ENCODE data around the gene SSNA1. TPM values are rescaled to one million over a fixed set of nuclear protein-coding genes. Genes with fewer than 3 reads are reported as not detected.

Gene SSNA1
- total and polyA plus RNA-seq, 4 donors = 30.5 to 87.1 (median 57.2) TPM

DNA sequence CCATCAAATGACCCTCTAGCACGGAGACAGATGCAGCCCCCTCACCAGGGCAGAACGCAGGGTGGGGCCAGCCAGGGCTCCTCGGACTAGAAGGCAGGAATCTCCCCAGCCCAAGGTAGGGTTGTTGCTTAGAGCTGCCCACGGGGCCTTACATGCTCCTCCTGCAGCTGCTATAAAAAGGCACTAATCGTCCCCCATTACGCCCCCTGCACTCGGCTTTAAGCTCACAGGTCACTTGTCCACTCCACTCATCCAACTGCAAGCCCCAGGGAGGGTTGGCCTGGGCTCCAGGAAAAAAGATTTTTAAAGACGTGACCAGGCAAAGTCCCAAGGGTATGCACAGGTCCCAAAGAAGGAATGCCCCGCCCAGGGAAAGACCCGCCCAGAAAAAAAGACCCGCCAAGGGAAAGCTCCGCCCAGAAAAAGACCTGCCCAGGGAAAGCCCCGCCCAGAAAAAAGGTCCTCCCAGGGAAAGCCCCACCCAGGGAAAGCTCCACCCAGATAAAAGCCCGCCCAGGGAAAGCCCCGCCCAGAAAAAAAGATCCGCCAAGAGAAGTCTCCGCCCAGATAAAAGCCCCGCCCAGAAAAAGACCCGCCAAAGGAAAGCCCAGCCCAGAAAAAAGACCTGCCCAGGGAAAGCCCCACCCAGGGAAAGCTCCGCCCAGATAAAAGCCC, 38.4 kb upstream of the SSNA1 start:
- Histone ChIP-seq H3K4me3 (ENCODE audit: low read length in 2 of 2) (no peak overlapping the region), H3K9me3 (ENCODE audit: control insufficient read depth, low read length) (peaks cover 1% of the 10 kb centered on the region), H3K36me3 (ENCODE audit: control insufficient read depth in 1 of 2, insufficient read depth in 2 of 2, low read length in 1 of 2) (no peaks in the 10 kb centered on the region), H3K4me1 (ENCODE audit: control insufficient read depth in 1 of 2, insufficient read depth in 2 of 2, low read length in 2 of 2) (no peaks in the 10 kb centered on the region), H3K27me3 (ENCODE audit: control insufficient read depth in 1 of 2, insufficient read depth in 2 of 2, low read length in 1 of 2) (no peaks in the 10 kb centered on the region), H3K27ac (ENCODE audit: low read depth in 1 of 2, low read length in 2 of 2) (no peak overlapping the region)
- intact Hi-C loops (cut with DNase I) = no loop called here
- 43 to 58% methylated on average over 20 of the region's 20 CpGs for WGBS, 2 donors
- DNase-seq (no peak), ATAC-seq (ENCODE audit: low FRiP score) (no peak)

DNA sequence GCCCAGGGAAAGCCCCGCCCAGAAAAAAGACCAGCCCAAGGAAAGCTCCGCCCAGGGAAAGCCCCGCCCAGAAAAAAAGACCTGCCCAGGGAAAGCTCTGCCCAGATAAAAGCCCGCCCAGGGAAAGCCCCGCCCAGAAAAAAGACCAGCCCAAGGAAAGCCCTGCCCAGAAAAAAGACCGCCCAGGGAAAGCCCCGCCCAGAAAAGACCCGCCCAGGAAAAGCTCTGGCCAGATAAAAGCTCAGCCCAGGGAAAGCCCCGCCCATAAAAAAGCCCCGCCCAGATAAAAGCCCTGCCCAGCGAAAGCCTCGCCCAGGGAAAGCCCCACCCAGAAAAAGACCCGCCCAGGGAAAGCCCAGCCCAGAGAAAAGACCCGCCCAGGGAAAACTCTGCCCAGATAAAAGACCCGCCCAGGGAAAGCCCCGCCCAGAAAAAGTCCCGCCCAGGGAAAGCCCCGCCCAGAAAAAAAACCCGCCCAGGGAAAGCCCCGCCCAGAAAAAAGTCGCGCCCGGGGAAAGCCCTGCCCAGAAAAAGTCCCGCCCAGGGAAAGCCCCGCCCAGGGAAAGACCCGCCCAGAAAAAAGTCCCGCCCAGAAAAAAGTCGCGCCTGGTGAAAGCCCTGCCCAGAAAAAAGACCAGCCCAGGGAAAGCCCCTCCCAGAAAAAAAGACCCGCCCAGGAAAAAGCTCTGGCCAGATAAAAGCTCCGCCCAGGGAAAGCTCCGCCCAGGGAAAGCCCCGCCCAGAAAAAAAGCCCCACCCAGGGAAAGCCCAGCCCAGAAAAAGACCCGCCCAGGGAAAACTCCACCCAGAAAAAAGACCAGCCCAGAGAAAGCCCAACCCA, 37.6 kb upstream of the SSNA1 start:
- Histone ChIP-seq H3K36me3 (ENCODE audit: control insufficient read depth in 1 of 2, insufficient read depth in 2 of 2, low read length in 1 of 2) (no peaks in the 10 kb centered on the region), H3K4me1 (ENCODE audit: control insufficient read depth in 1 of 2, insufficient read depth in 2 of 2, low read length in 2 of 2) (no peaks in the 10 kb centered on the region), H3K9me3 (ENCODE audit: control insufficient read depth, low read length) (peaks cover 1% of the 10 kb centered on the region), H3K27ac (ENCODE audit: low read depth in 1 of 2, low read length in 2 of 2) (no peak overlapping the region), H3K27me3 (ENCODE audit: control insufficient read depth in 1 of 2, insufficient read depth in 2 of 2, low read length in 1 of 2) (no peaks in the 10 kb centered on the region), H3K4me3 (ENCODE audit: low read length in 2 of 2) (no peak overlapping the region)
- DNase-seq = no peak
- ATAC-seq (ENCODE audit: low FRiP score) = no peak
- 25 to 37% methylated on average over 34 of the region's 34 CpGs for WGBS, 2 donors
- intact Hi-C loops (cut with DNase I) = no loop called here

GRCh38 chr9:137152844-137153405, 35.6 kb upstream of the SSNA1 start:
- Histone ChIP-seq H3K4me1 (ENCODE audit: control insufficient read depth in 1 of 2, insufficient read depth in 2 of 2, low read length in 2 of 2) (no peaks in the 10 kb centered on the region), H3K9me3 (ENCODE audit: control insufficient read depth, low read length) (no peaks in the 10 kb centered on the region), H3K27ac (ENCODE audit: low read depth in 1 of 2, low read length in 2 of 2) (no peak overlapping the region), H3K4me3 (ENCODE audit: low read length in 2 of 2) (no peak overlapping the region), H3K27me3 (ENCODE audit: control insufficient read depth in 1 of 2, insufficient read depth in 2 of 2, low read length in 1 of 2) (no peaks in the 10 kb centered on the region), H3K36me3 (ENCODE audit: control insufficient read depth in 1 of 2, insufficient read depth in 2 of 2, low read length in 1 of 2) (no peaks in the 10 kb centered on the region)
- WGBS, 2 donors = 91 to 93% methylated on average over 7 of the region's 7 CpGs
- ATAC-seq (ENCODE audit: low FRiP score) (no peak), DNase-seq (no peak)
- intact Hi-C loops (cut with DNase I) = no loop called here

- intact Hi-C loops (cut with DNase I) = no loop called here
- Histone ChIP-seq H3K4me3 (ENCODE audit: low read length in 2 of 2) (no peak overlapping the region), H3K36me3 (ENCODE audit: control insufficient read depth in 1 of 2, insufficient read depth in 2 of 2, low read length in 1 of 2) (no peaks in the 10 kb centered on the region), H3K27me3 (ENCODE audit: control insufficient read depth in 1 of 2, insufficient read depth in 2 of 2, low read length in 1 of 2) (no peaks in the 10 kb centered on the region), H3K27ac (ENCODE audit: low read depth in 1 of 2, low read length in 2 of 2) (no peak overlapping the region), H3K4me1 (ENCODE audit: control insufficient read depth in 1 of 2, insufficient read depth in 2 of 2, low read length in 2 of 2) (no peaks in the 10 kb centered on the region), H3K9me3 (ENCODE audit: control insufficient read depth, low read length) (no peaks in the 10 kb centered on the region)
- DNase-seq (no peak), ATAC-seq (ENCODE audit: low FRiP score) (peak; percentile 59)
- 3% methylated on average over 59 to 65 of the region's 65 CpGs for WGBS, 2 donors
Measured at GRCh38 chr9:137156567-137157375, 31.7 kb upstream of the SSNA1 start.

- H3K9me3 ChIP-seq (ENCODE audit: control insufficient read depth, low read length) = no peaks in the 10 kb centered on the region
- ATAC-seq (ENCODE audit: low FRiP score) (no peak), DNase-seq (no peak)
- H3K27ac ChIP-seq (ENCODE audit: low read depth in 1 of 2, low read length in 2 of 2) = no peak overlapping the region
- no peak overlapping the region for H3K4me3 ChIP-seq (ENCODE audit: low read length in 2 of 2)
- intact Hi-C loops (cut with DNase I) = no loop called here
- no peaks in the 10 kb centered on the region for H3K27me3 ChIP-seq (ENCODE audit: control insufficient read depth in 1 of 2, insufficient read depth in 2 of 2, low read length in 1 of 2)
- 61 to 65% methylated on average over 19 of the region's 19 CpGs for WGBS, 2 donors
- H3K36me3 ChIP-seq (ENCODE audit: control insufficient read depth in 1 of 2, insufficient read depth in 2 of 2, low read length in 1 of 2) = no peaks in the 10 kb centered on the region
- H3K4me1 ChIP-seq (ENCODE audit: control insufficient read depth in 1 of 2, insufficient read depth in 2 of 2, low read length in 2 of 2) = no peaks in the 10 kb centered on the region
Measured at GRCh38 chr9:137157618-137158415, 30.7 kb upstream of the SSNA1 start.

DNA sequence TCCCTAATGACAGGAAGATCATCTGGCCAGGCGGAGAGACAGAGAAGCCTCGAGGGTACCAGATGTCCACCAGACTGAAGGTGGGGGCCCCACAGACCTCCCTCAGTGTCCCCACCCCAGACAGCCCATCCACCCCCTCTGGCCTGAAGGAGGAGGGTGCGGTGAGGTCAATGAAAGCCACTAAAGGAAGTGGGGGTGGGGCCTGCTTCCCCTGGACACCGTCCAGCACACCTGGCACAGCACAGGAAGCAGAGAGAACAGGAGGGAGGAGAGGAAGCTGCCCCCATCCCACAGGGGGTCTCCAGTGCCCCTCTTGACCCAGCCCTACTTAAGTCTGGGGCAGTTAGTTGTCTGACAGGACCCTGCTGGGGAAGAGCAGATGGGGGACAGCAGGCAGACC, 29.9 kb upstream of the SSNA1 start:
- H3K9me3 ChIP-seq (ENCODE audit: control insufficient read depth, low read length) = no peaks in the 10 kb centered on the region
- ATAC-seq (ENCODE audit: low FRiP score) = no peak
- no peaks in the 10 kb centered on the region for H3K4me1 ChIP-seq (ENCODE audit: control insufficient read depth in 1 of 2, insufficient read depth in 2 of 2, low read length in 2 of 2)
- H3K27me3 ChIP-seq (ENCODE audit: control insufficient read depth in 1 of 2, insufficient read depth in 2 of 2, low read length in 1 of 2) = no peaks in the 10 kb centered on the region
- H3K27ac ChIP-seq (ENCODE audit: low read depth in 1 of 2, low read length in 2 of 2) = no peak overlapping the region
- H3K36me3 ChIP-seq (ENCODE audit: control insufficient read depth in 1 of 2, insufficient read depth in 2 of 2, low read length in 1 of 2) = no peaks in the 10 kb centered on the region
- intact Hi-C loops (cut with DNase I) = no loop called here
- no peak for DNase-seq
- no peak overlapping the region for H3K4me3 ChIP-seq (ENCODE audit: low read length in 2 of 2)
- 49 to 61% methylated on average over 4 of the region's 4 CpGs for WGBS, 2 donors

- DNase-seq = no peak
- Histone ChIP-seq H3K36me3 (ENCODE audit: control insufficient read depth in 1 of 2, insufficient read depth in 2 of 2, low read length in 1 of 2) (no peaks in the 10 kb centered on the region), H3K9me3 (ENCODE audit: control insufficient read depth, low read length) (no peaks in the 10 kb centered on the region), H3K4me1 (ENCODE audit: control insufficient read depth in 1 of 2, insufficient read depth in 2 of 2, low read length in 2 of 2) (no peaks in the 10 kb centered on the region), H3K27ac (ENCODE audit: low read depth in 1 of 2, low read length in 2 of 2) (no peak overlapping the region), H3K27me3 (ENCODE audit: control insufficient read depth in 1 of 2, insufficient read depth in 2 of 2, low read length in 1 of 2) (no peaks in the 10 kb centered on the region), H3K4me3 (ENCODE audit: low read length in 2 of 2) (no peak overlapping the region)
- 38 to 40% methylated on average over 14 of the region's 14 CpGs for WGBS, 2 donors
- ATAC-seq (ENCODE audit: low FRiP score) = no peak
- intact Hi-C loops (cut with DNase I) = no loop called here
Measured at GRCh38 chr9:137159105-137160053, 29.1 kb upstream of the SSNA1 start.
